HG03039 (cell line): ENCODE data around the gene RALGPS1.
"Not testable (repeated sequence)": the region's sequence is repeated elsewhere in the genome, so short reads cannot be mapped to it uniquely, and the experiment has no call there.

Experiments used
- ATAC-seq: cut with Tn5 transposase; IDR thresholded peaks from one replicate; pipeline ENCODE4 v1.9.1; 2021; ENCODE audit warnings: mild to moderate bottlenecking, moderate library complexity; ENCODE audit not compliant: unreplicated experiment

The RALGPS1 gene

DNA sequence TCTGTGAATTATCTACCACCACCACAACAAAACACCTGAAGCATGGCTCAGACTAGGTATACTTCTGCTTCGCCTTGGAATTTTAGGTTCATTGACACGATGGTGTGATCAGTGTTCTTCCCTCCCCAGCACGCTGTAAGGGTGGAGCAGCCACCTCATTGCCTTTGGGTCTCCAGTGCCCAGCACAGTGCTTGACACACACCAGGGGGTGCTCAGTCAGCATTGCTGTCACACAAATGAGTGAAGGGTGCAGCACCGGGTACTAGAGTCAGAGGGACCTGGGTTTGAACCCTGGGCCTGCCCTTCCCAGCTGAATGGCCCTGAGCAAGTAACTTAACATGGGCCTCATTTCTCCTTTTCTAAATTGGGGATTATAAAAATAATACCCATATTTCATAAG lies 217.8 kb downstream of the RALGPS1 start:
- ATAC-seq, result no peak

DNA sequence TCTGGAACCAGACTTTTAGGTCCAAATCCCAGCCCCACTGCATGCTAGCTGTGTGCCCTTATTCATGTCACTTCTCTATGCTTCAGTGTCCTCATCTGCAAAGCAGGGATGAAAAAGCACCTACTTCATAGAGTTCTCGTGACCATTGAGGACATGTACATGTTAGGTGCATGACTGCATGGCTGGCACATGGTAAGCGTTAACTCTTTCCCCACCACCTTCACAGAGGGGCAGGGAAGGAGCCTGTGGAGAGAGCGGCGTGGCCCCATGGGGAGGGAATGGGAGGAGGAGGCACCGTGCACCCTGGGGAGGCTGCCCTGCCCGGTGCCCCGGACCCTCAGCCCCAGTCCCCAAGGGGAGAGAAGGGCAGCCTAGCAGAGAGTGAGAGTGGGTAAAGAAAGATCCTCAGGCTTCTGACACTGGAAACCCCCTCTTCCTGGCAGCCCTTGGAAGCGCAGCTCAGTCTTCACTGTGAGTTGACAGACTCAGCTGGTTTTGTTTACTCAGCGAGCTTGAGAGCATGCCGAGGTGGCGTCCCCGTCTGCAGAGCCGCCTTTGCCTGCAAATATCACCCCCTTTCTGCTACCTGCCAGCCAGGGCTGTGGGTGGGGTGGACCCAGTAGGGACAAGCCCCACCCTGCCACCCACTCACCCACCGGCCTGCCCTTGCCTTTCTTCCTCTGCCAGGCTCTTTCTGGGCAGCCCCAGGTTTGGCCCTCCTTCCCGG lies 218.5 kb downstream of the RALGPS1 start:
- ATAC-seq, result no peak

DNA sequence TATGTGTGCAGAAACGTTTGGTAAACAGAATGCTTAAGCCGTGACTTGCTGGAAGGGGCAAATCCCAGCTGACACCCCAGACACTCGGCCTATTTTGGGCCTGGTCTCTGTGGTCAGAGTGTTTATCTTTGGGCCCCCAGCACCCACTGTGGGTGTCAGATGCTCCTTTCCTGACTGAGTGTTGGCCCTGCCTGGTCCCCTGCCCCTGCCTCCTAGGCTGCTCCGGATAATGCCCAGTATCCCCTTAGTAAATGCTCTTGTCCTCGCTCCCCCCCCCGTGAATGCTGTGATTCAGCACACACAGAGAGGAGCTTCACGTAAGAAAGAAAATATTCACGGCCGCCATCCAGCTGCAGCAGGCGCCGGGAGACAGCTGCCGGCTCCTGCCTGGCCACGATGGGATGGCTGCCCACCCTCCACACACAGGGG lies 219.2 kb downstream of the RALGPS1 start:
- ATAC-seq, result no peak

DNA sequence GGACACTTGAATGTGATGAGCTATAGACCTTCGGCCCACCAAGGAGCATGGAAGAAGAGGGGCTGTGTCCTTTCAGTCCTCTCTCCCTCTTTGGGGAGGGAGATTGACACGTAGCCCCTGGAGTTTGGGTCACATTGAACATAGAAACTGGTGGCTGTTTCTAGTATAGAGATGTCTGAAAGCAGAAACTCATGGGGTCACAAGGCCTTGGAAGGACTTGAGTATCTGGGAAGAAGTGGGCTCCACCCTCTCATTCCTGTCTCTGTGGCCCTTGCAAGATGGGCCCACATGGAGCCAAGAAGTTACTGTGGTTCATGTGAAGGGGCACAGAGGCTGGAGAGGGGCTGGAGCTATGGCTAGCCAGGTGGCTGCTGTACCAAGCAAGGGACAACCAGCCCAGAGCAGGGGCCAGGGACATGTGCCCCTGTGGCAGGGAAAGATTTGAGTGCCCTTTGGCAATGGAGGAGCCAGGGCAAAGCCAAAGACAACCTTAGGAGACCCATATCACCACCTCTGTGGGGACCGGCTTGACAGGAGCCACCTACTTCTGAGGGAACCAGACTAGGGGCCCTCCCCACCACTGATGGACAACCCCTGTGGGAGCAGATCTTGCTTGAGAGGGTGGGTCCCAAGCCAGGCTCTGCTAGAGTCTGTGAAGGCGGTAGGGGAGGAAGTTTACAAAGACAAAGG lies 220.6 kb downstream of the RALGPS1 start:
- ATAC-seq, result no peak

DNA sequence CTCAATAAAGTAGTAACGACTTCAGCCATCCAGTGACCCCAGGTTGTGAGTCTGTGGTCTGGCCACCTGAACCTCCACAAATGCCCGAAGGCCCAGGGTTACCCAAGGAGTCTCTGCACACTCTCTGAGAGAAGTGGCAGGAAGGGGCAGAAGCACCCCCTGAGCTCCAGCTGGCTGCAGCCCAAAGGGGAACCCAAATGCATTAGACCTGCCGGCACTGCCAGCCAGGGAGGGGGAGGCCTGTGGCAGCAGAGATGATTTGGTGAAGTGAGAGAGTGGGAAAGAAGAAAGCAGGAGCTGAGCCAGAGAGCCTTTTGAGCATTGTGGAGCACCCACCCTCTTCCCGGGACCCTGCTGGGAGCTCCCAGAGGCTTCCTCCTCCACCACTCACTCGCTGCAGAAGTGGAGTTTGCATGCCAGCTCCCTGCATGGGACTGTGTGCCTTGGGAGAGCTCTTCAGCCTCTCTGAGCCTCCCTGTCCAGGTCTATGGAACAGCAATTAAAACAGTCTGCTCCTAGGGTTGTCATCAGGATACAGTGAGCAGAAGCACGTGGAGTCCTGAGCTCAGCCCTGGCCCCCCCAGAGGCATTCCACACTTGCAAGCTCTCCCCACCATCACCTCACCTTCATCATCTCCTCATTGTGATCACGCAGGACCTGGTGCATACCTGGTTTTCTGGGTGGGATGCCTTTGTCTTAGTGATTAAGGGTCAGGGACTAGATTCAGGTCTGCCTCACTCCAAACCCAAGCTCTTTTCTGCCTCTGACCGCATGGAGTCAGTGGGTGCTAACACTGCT lies 221.7 kb downstream of the RALGPS1 start:
- no peak for ATAC-seq

DNA sequence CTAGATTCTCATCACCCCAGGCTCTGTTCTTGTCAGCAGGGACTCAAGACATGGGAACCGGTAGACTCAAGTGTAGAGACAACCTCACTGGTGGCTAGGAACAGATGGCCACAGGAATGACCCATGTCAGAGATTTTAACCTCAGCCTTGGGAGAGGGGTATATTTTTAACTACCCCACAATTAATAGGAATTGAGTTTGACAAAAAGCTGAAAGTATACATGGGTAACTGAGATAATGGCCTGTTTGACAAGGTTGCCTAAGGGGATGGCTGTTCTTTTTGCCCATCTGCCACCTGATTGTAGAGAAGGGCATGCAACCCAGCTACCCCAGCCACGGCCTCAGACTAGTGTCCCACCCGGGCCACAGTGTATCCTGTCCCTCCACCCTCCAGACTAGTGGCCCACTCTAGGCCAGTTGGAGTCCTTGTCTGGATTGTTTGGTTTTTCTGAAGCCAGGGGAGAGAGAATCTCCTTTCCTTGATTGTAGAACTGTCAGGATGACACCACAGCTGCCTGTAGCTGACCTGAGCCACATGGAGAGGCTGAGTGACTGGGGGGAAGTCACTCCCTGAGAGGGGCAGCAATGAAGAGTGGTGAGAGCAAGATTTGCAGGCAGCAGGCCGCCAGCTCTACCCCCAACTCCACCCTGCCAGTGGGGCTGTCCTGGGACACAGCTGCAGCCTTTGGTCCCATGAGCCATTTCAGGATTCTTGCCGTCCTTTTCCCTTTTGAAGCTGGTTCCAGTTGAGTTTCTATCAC lies 222.5 kb downstream of the RALGPS1 start:
- ATAC-seq, result no peak

DNA sequence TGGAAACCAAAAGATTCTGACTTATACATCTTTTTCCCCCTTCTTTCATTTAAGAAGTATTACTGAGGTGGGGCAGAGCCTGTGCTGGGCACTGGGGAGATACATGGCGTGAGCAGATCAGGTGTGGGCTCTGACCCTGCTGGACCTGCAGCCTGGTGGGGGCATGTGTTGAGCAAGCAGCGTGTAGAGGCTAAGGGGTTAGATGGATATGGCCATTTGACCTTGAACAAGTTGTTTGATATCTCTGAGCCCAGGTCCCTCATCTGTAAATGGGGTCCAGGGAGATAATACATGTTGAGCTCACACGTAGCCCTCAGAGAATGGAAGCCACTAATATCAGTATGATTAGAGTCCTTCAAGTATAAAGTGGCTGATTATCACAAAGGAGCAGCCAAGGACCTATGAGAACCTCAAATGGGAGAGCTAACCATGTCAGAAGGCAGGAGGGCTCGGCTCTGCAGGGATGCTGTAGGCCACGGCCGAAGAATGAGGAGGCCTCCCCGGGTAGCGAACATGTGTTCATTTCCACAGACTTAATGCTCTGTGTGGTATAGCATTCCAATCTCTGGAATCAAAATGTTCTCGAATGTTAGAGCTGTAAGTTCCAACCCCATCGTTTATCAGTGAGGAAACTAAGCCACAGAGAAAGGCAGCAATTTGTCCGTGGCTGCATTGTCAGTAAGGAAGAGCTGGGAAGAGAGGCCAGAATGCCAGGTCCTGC lies 223.2 kb downstream of the RALGPS1 start:
- no peak for ATAC-seq

DNA sequence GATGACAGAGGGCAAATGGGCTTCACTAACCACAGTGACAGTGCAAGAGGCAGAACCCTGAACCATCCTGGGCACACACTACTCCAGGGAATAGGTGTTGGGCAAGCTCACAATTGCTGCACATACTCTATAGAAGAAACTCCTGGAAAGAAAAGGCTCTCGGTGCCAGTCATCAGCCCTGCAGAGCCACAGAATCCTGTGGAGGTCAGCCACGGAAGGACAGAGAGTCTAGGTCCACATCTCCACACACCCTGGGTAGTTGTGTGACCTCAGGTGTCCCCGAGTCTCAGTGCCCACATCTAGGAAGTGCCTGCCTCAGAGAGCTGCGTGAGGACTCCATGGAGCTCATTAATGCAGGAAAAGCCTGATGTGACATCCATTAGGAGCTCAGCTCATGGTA lies 223.9 kb downstream of the RALGPS1 start:
- ATAC-seq, result no peak

DNA sequence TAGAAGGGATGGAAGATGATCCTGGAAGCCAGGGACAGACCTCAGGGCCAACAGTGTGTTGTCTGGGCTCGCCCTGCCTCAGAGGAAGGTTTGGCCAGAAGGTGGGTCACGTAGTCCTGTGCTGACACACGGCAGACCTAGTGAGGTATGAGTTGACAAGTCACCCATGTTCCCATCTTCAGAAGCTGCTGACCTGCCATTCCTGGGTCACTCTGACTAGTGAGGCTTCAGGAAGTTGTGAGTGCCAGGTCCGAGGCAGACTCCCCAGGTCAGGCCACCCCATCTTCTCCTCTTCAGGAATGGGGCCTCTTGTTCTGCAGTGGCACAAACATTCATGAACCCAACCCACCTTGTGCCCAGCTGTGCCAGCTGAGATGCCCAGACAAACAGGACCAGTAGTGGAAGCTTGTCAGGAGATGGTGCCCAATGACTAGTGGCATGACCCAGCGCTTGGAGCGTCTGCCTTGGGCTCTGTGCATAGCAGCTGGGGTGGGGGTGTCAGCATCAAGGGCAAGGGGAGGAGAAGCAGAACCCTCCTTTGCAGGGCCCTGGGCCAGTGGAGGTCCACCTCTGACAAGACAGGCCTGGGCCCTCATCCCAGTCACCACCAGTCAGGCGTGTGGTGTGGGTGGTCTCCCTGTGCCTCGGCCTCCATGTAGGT lies 224.6 kb downstream of the RALGPS1 start:
- ATAC-seq, result no peak

DNA sequence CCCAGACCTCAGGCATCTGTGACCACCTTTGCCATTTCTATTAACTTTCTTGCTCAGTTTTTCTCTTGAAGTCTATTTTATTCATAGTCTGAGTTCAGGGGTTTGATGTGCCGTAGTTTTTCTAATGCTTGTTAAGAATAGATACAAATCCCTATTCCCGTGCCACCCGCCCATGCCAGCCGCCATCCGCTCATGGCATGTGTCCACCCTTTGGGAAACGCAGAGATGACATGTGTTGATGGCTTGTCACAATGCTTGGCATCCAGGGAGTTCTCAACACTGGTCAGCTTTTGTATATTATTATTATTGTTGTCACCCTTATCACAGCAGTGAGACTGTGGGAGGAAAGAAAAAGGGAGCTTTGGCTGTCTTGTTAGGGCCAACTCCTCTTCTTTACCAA lies 225.2 kb downstream of the RALGPS1 start:
- ATAC-seq, result no peak

DNA sequence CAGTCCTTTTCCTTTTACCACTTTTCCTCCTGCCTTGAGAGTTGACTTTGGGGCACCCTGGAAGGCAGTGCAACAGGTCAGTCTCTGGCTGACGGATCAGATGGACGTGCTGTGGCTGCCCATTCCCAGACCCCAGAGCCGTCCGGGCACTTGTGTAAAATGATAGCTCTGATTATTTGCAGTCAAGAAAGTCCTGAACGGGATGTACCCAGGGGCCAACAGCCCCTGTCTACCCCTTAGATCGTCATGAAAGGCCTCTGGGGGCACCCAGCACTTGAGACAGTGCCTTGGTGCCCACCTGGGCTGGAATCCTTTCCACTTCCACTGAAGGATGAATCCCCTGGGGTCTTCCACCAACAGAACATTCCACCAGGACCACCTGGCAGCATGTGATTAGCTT lies 225.6 kb downstream of the RALGPS1 start:
- no peak for ATAC-seq

DNA sequence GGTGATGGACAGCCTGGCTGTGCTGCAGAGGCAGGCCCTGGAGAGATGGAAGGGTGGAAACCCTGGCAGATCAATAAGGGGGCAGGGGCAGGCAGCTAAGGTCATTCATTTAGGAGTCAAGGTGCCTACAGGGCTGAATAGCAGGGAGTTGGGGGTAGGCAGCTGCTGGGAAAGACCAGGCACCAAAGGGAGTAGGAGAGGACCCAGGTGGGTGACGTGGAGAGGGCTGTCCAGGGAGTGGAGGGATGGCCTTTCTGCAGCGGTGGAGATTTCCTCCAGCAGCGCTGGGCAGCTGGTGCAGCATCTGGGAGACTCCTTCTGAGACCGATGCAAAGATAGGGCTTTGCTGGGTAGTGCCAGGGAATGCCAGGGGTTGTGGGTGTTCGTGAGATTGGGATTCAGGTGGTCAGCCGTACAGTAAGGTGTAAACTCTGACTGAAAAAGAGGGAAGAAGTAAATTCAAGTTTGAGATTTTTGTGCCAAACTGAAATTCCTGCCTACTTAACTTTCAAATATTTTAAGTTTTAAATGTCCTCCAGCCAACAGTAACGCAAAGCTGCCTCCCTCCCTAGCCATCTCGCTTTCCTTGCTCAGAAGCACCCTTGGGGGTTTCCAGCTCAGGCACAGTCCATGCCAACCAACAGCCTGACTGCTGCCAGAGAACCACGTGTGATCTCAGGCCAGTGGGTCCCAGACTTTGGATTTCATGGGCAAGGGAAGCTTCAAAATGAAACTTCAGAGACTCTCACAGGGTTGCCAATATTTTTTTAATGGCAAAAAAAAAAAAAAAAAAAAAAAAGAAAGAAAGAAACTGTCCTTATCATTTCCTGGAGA lies 226.5 kb downstream of the RALGPS1 start:
- no peak for ATAC-seq

DNA sequence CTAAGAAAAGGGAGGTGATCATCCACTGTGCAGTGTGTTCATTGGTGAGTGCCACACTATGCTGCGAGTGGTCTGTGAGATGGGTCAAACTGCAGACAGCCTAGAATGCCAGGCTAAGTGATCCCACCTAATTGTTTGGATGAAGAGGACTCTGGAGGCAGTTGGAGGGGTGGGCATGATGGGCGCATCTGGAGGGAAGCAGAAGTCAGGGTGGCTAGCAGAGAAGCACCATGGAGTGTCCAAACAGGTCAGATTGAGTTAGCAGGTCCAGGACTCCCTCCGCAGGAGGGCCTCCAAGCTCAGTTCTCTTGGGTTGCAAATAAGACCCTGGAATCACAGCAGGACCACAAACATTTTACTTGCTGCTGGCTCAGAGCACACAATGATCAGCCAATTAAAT lies 227.7 kb downstream of the RALGPS1 start:
- ATAC-seq, result no peak

DNA sequence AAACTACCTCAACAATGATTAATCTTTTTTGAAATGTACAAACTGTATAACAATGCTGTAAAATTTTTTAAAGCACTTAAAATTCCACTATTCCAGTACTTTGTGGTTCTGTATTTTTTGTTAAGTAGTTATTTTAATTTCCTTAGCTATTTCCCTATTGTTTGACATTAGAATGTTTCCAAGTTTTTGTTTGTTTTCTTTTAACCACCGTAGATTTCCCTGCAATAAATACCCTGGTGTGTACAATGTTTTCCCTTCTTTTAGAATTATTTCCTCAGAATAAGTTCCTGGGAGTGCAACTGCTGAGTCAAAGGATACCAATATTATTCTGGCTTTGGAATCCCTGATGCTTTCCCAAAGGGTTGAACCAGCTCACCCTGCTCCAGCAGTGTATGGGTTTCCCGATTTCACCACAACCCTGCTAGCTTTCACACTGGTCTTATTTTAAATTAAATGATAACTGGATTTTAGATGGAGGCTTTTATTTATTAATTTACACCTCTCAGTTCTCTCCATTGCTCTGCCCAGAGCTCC lies 228.4 kb downstream of the RALGPS1 start:
- ATAC-seq, result no peak

DNA sequence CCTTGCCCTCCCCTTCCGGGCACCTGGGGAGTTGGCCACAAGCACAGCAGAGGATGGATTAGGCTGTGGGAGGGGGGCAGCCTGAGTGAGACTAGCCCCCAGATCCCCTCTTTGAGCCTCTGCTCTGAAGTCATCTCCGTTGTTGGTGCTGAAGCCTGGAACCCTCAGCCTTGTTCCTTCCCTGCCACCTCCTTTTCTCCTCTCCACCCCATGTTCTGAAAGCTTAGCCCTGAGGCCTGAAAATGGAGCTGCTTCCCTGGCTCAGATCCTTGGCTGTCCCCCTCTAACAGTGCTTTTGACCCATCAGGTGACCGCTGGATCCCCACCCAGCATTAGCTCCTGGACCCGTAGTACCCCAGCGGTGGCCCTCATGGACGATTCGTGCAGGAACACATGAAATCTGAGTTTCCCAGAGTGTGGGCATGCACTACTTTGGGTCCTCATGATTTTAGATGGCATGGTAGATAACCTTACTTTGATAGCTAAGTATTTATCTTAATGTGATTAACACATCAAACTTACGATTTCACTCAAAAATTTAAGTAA lies 229.4 kb downstream of the RALGPS1 start:
- no peak for ATAC-seq

DNA sequence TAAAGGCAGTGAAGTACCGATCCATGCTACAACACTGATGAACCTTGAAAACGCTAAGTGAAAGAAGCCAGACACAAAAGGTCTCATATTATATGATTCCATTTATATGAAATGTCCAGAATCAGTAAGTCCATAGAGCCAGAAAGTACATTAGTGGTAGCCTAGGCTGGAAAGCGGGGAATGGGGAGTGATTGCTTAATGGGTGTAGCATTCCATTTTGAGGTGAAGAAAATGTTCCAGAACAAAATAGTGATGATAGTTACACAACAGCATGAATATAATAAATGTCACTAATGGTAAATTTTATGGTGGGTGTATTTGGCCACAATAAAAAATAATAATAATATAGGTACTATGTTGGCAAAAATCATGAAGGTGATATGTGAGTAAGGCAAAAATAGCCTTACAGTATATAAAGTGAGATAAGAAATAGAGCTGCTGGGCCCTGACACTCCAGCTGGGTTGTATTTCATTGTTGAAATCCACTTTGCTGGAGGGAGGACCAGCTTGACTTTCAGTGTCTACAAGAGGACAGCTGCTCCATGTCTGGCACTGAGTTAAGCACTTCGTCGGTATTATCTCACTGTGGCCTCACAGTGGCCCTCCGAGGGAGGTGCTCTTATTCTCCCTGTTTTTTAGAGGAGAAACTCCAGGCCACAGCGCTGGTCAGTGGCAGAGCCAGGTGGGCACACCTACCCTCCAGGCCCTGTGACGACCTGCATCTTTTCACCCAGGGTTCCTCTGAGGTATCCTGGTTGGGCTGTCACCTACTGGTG lies 230.3 kb downstream of the RALGPS1 start:
- no peak for ATAC-seq

DNA sequence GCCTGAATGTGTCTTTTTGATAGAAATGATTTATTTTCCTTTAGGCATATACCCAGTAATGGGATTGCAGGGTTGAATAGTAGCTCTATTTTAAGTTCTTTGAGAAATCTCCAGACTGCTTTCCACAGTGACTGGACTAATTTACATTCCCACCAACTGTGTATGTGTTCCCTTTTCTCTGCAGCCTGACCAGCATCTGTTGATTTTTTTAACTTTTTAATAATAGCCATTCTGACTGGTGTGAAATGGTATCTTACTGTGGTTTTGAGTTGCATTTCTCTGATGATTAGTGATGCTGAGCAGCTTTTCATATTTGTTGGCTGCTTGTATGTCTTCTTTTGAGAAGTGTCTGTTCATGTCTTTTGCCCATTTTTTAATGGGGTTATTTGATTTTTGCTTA lies 232.3 kb downstream of the RALGPS1 start:
- not testable (repeated sequence) for ATAC-seq

DNA sequence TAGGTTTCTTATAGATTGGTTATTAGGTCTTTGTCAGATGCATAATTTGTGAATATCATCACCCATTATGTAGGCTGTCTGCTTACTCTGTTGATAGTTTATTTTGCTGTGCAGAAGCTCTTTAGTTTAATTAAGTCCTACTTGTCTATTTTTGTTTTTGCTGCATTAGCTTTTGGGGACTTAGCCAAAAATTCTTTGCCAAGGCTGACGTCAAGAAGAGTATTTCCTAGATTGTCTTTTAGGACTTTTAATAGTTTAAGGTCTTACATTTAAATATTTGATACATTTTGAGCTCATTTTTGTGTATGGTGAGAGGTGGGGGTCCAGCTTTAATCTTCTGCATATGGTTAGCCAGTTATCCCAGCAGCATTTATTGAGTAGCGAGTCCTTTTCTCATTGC lies 232.7 kb downstream of the RALGPS1 start:
- no peak for ATAC-seq
